Measurements from ENCODE around the gene JPH3. TPM values are rescaled to one million over a fixed set of nuclear protein-coding genes. Genes with fewer than 3 reads are reported as not detected.

The JPH3 gene
- total and polyA plus RNA-seq, 4 experiments from 2014 or later = 0.09 TPM; not detected in 3

DNA sequence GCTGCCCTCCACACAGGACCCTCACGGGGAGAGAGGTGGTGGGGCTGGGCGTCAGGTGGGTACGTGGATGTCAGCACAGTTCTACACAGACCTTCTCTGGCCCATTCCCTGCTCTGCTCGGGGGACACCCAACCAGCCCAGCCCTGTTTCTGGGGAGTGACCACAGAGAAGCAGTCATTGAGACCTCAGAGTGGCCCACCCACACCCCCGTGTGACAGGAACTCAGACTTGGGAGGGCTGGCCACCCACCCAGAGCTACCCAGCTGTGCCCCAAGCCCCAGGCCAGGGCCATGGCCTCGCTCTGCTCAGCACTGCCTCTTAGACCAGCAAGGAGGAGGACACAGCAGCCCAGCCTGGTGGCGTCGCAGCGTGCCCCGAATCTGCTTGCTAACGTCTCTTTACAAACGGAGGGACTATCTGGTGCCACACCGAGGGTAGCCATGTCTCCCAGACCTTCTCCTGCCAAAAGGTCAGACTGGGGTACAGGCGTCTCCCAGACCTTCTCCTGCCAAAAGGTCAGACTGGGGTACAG, 85.8 kb downstream of the JPH3 start:
- Histone ChIP-seq H3K27me3 (ENCODE audit: insufficient read depth, low read length) (no peaks in the 10 kb centered on the region), H3K4me1 (ENCODE audit: insufficient read depth, low read length) (no peaks in the 10 kb centered on the region), H3K4me3 (ENCODE audit: low read length in 2 of 2) (no peak overlapping the region), H3K9me3 (ENCODE audit: control insufficient read depth in 1 of 2, low read length in 2 of 2) (no peaks in the 10 kb centered on the region), H3K36me3 (ENCODE audit: insufficient read depth, low read length) (no peaks in the 10 kb centered on the region), H3K27ac (ENCODE audit: low read depth, low read length) (no peak overlapping the region)
- ChIA-PET CTCF (ENCODE audit: partially characterized antibody) (no interaction called here), POLR2A (ENCODE audit: partially characterized antibody) (no interaction called here)
- no peak overlapping the region for H3K4me3 Mint-ChIP-seq
- no peaks in the 10 kb centered on the region for H3K9me3 Mint-ChIP-seq
- H3K4me1 Mint-ChIP-seq = no peaks in the 10 kb centered on the region
- DNase-seq = no peak
- H3K27me3 Mint-ChIP-seq = no peaks in the 10 kb centered on the region
- no peaks in the 10 kb centered on the region for H3K36me3 Mint-ChIP-seq
- no peak overlapping the region for H3K27ac Mint-ChIP-seq
- intact Hi-C loops (cut with micrococcal nuclease) = no loop called here

DNA sequence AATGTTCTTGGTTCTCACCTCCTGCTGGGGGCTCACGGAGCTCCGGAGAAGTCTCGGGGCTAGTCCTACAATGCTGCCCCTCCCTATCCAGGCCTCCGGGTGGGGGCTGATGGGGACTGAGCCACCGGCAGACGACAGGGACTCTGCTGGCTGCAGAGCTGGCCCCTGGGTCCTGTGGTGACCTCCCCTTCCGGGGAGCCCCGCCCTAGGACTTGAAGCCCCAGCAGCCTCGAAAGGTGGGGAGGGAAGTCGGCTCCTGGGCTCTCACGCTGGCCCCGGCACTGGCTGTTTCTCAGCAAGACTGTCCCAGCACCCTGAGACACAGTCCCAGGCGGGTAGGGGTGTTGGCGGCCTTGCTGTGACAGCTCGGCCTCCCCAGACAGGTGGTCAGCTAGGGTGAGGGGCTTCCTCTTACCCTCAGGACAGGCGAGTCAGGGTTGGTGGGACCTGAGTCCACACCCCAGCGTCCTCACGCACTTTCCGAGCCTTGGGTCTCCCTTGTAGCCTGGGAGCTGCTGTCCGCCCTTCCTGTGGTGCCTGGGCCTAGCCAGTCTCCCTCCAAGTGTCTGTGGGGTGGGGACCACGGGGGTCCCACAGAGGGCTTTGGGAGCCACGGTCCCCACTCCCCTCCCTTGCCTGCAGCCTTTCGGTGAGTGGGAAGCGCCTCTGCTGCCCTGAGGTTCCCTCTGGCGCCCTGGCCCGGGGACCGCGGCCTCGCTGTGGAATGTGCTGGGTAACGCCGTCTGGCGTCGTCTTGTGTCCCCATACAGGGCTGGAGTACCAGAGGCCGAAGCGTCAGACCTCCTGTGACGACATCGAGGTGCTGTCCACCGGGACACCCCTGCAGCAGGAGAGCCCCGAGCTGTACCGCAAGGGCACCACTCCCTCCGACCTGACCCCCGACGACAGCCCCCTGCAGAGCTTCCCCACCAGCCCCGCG, 86.8 kb downstream of the JPH3 start:
- ChIA-PET POLR2A (ENCODE audit: partially characterized antibody) (no interaction called here), CTCF (ENCODE audit: partially characterized antibody) (no interaction called here)
- intact Hi-C loops (cut with micrococcal nuclease) = no loop called here
- peaks cover 0 to 2% of the 10 kb centered on the region in 2 donors for H3K36me3 Mint-ChIP-seq
- no peaks in the 10 kb centered on the region for H3K27me3 Mint-ChIP-seq
- H3K36me3 ChIP-seq (ENCODE audit: insufficient read depth, low read length) = no peaks in the 10 kb centered on the region
- no peaks in the 10 kb centered on the region for H3K9me3 ChIP-seq (ENCODE audit: control insufficient read depth in 1 of 2, low read length in 2 of 2)
- no peaks in the 10 kb centered on the region for H3K27me3 ChIP-seq (ENCODE audit: insufficient read depth, low read length)
- H3K4me1 Mint-ChIP-seq = no peaks in the 10 kb centered on the region
- no peak overlapping the region for H3K27ac ChIP-seq (ENCODE audit: low read depth, low read length)
- H3K9me3 Mint-ChIP-seq = no peaks in the 10 kb centered on the region
- no peak for DNase-seq
- no peak overlapping the region for H3K27ac Mint-ChIP-seq
- no peak overlapping the region for H3K4me3 Mint-ChIP-seq
- no peak overlapping the region for H3K4me3 ChIP-seq (ENCODE audit: low read length in 2 of 2)
- no peaks in the 10 kb centered on the region for H3K4me1 ChIP-seq (ENCODE audit: insufficient read depth, low read length)

DNA sequence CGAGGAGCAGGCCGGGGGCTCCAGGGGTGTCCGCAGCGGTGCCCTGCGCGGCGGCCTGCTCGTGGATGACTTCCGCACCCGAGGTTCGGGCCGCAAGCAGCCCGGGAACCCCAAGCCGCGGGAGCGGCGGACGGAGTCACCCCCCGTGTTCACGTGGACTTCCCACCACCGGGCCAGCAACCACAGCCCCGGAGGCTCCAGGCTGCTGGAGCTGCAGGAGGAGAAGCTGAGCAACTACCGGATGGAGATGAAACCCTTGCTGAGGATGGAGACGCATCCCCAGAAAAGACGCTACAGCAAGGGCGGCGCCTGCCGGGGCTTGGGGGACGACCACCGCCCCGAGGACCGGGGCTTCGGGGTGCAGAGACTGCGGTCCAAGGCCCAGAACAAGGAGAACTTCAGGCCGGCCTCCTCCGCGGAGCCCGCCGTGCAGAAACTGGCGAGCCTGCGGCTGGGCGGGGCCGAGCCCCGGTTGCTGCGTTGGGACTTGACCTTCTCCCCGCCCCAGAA, 87.7 kb downstream of the JPH3 start:
- POLR2A ChIA-PET (ENCODE audit: partially characterized antibody) = no interaction called here
- Histone ChIP-seq H3K4me3 (ENCODE audit: low read length in 2 of 2) (no peak overlapping the region), H3K36me3 (ENCODE audit: insufficient read depth, low read length) (no peaks in the 10 kb centered on the region), H3K27me3 (ENCODE audit: insufficient read depth, low read length) (no peaks in the 10 kb centered on the region), H3K9me3 (ENCODE audit: control insufficient read depth in 1 of 2, low read length in 2 of 2) (no peaks in the 10 kb centered on the region), H3K4me1 (ENCODE audit: insufficient read depth, low read length) (no peaks in the 10 kb centered on the region), H3K27ac (ENCODE audit: low read depth, low read length) (no peak overlapping the region)
- CTCF ChIA-PET (ENCODE audit: partially characterized antibody) = no interaction called here
- DNase-seq = no peak
- H3K4me1 Mint-ChIP-seq = no peaks in the 10 kb centered on the region
- no peak overlapping the region for H3K27ac Mint-ChIP-seq
- intact Hi-C loops (cut with micrococcal nuclease) = no loop called here
- H3K27me3 Mint-ChIP-seq = no peaks in the 10 kb centered on the region
- no peak overlapping the region for H3K4me3 Mint-ChIP-seq
- peaks cover 0 to 3% of the 10 kb centered on the region in 2 donors for H3K36me3 Mint-ChIP-seq
- H3K9me3 Mint-ChIP-seq = no peaks in the 10 kb centered on the region

DNA sequence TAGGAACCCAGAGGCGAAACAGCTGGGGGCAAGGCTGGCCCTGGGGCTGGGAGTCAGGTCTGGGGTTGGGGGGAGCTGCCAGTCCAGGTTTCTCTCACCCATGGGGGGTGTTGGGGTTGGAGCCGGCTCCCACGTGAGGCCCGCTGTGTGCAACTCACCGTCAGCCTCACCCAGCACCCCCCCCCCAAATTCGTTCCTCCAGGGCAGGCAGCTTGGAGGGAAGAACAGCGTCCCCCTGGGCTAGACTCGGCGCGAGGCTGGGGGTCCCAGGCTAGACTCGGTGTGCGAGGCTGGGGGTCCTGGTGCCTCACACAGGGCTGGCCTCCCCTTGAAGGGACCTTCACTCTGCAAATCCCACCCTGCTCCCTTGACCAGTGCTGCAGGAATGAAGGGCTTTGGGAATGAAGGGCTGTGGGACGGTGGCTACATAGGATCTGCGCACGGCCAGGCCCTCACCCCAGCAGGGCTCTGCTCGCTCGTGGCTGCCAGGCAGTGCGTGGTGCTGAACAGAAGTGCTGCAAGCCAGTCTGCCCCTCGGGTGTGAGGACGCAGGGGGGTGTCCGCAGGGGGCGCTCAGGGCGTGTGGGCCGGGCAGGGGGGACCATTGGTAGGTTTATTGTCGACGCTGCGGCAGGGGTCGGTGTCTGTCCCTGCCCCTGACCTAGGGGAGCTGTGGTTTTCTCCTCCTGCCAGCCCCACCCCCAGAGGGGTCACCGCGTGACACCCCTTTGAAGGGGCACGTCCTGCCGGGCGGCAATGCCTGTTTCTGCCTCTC, 88.8 kb downstream of the JPH3 start:
- no peaks in the 10 kb centered on the region for H3K9me3 Mint-ChIP-seq
- no peak overlapping the region for H3K27ac ChIP-seq (ENCODE audit: low read depth, low read length)
- H3K4me1 ChIP-seq (ENCODE audit: insufficient read depth, low read length) = no peaks in the 10 kb centered on the region
- POLR2A ChIA-PET (ENCODE audit: partially characterized antibody) = no interaction called here
- no peaks in the 10 kb centered on the region for H3K36me3 ChIP-seq (ENCODE audit: insufficient read depth, low read length)
- H3K4me1 Mint-ChIP-seq = no peaks in the 10 kb centered on the region
- intact Hi-C loops (cut with micrococcal nuclease) = no loop called here
- no peak overlapping the region for H3K4me3 ChIP-seq (ENCODE audit: low read length in 2 of 2)
- DNase-seq = no peak
- H3K27me3 ChIP-seq (ENCODE audit: insufficient read depth, low read length) = no peaks in the 10 kb centered on the region
- no peaks in the 10 kb centered on the region for H3K27me3 Mint-ChIP-seq
- CTCF ChIA-PET (ENCODE audit: partially characterized antibody) = no interaction called here
- peak overlapping the region in 1 of 7 donors; percentile 19 for H3K27ac Mint-ChIP-seq
- peaks cover 0 to 4% of the 10 kb centered on the region in 2 donors for H3K36me3 Mint-ChIP-seq
- H3K9me3 ChIP-seq (ENCODE audit: control insufficient read depth in 1 of 2, low read length in 2 of 2) = no peaks in the 10 kb centered on the region
- no peak overlapping the region for H3K4me3 Mint-ChIP-seq

DNA sequence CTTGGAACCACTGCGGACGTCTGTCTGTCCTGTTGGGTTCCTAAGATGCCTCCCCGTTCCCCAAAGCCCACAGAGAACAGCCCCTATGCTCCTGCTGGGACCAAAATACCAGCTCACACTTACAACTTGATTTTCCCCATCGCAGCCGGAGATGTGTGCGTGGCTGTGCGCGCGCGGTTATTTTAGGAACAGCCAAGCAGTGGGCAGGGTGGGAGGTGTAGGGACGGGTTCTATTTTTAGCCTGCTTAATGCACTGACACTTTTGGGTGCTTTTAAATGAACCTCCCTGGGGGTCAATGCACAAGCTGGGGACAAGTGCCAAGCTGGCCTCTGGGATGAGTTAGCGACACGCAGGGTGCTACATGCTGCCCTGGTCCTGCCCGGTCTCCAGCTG, 89.4 kb downstream of the JPH3 start:
- H3K27me3 Mint-ChIP-seq = no peaks in the 10 kb centered on the region
- H3K36me3 ChIP-seq (ENCODE audit: insufficient read depth, low read length) = no peaks in the 10 kb centered on the region

DNA sequence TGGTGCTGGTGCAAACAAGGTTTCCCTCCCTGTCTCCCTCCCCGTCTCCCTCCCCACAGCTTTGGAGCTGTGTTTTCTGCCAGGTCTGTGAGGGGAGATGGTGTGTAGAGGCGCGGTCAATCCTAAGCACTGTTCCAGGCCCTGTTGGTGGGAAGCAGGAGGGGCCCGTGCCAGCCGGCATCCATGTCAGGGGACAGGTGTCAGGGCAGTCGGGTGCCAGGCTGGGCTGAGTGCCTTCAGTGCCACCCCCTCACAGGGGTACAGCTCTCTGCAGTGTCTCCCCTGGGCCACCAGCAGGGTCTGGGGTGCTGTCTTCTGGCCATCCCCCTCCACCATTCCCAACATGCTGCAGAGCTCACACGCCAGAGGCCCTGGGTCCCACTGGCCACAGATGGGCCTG, 89.9 kb downstream of the JPH3 start:
- Histone ChIP-seq H3K27me3 (ENCODE audit: insufficient read depth, low read length) (no peaks in the 10 kb centered on the region), H3K4me3 (ENCODE audit: low read length in 2 of 2) (no peak overlapping the region), H3K4me1 (ENCODE audit: insufficient read depth, low read length) (no peaks in the 10 kb centered on the region), H3K27ac (ENCODE audit: low read depth, low read length) (no peak overlapping the region), H3K9me3 (ENCODE audit: control insufficient read depth in 1 of 2, low read length in 2 of 2) (no peaks in the 10 kb centered on the region), H3K36me3 (ENCODE audit: insufficient read depth, low read length) (no peaks in the 10 kb centered on the region)
- no peaks in the 10 kb centered on the region for H3K4me1 Mint-ChIP-seq
- no peak overlapping the region for H3K27ac Mint-ChIP-seq
- H3K9me3 Mint-ChIP-seq = no peaks in the 10 kb centered on the region
- H3K4me3 Mint-ChIP-seq = no peak overlapping the region
- no peak for DNase-seq
- intact Hi-C loops (cut with micrococcal nuclease) = no loop called here
- CTCF ChIA-PET (ENCODE audit: partially characterized antibody) = no interaction called here
- H3K36me3 Mint-ChIP-seq = peaks cover 0 to 5% of the 10 kb centered on the region in 2 donors
- POLR2A ChIA-PET (ENCODE audit: partially characterized antibody) = no interaction called here
- H3K27me3 Mint-ChIP-seq = no peaks in the 10 kb centered on the region

More for the DNA sequence above, 89.4 kb downstream of the JPH3 start:
- Mint-ChIP-seq H3K9me3 (no peaks in the 10 kb centered on the region), H3K4me3 (no peak overlapping the region), H3K27ac (peak overlapping the region in 1 of 7 donors; percentile 19), H3K4me1 (no peaks in the 10 kb centered on the region), H3K36me3 (peaks cover 0 to 4% of the 10 kb centered on the region in 2 donors)
- H3K4me1 ChIP-seq (ENCODE audit: insufficient read depth, low read length) = no peaks in the 10 kb centered on the region
- H3K9me3 ChIP-seq (ENCODE audit: control insufficient read depth in 1 of 2, low read length in 2 of 2) = no peaks in the 10 kb centered on the region
- H3K4me3 ChIP-seq (ENCODE audit: low read length in 2 of 2) = no peak overlapping the region
- DNase-seq = no peak
- POLR2A ChIA-PET (ENCODE audit: partially characterized antibody) = no interaction called here
- intact Hi-C loops (cut with micrococcal nuclease) = no loop called here
- no peaks in the 10 kb centered on the region for H3K27me3 ChIP-seq (ENCODE audit: insufficient read depth, low read length)
- CTCF ChIA-PET (ENCODE audit: partially characterized antibody) = no interaction called here
- H3K27ac ChIP-seq (ENCODE audit: low read depth, low read length) = no peak overlapping the region

DNA sequence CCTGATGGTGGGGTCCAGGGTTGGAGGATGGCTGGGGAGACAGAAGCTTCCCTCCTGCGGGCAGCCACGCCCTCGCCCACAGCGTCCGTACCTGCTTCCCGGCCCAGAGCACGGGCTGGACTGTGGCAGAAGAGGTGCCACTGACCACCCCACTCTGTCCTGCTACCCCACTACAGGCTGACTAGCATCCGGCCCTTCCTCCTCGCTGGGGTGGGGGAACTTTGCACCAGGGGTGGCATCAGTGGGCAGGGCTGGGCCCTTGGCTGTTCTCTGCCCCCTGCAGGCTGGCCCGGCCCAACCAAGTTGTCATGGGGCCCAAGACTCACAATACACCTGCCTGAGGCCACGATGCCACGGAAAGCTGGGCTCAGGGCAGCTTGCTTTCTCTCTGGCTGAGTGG, 90.4 kb downstream of the JPH3 start:
- no peaks in the 10 kb centered on the region for H3K9me3 ChIP-seq (ENCODE audit: control insufficient read depth in 1 of 2, low read length in 2 of 2)
- Mint-ChIP-seq H3K27me3 (no peaks in the 10 kb centered on the region), H3K4me3 (no peak overlapping the region), H3K27ac (no peak overlapping the region), H3K9me3 (no peaks in the 10 kb centered on the region), H3K4me1 (peaks cover 0 to 4% (median 0%) of the 10 kb centered on the region in 4 donors), H3K36me3 (peaks cover 0 to 5% of the 10 kb centered on the region in 2 donors)
- no peak overlapping the region for H3K4me3 ChIP-seq (ENCODE audit: low read length in 2 of 2)
- H3K27me3 ChIP-seq (ENCODE audit: insufficient read depth, low read length) = no peaks in the 10 kb centered on the region
- CTCF ChIA-PET (ENCODE audit: partially characterized antibody) = no interaction called here
- no peak for DNase-seq
- POLR2A ChIA-PET (ENCODE audit: partially characterized antibody) = no interaction called here
- no peaks in the 10 kb centered on the region for H3K4me1 ChIP-seq (ENCODE audit: insufficient read depth, low read length)
- intact Hi-C loops (cut with micrococcal nuclease) = no loop called here
- no peak overlapping the region for H3K27ac ChIP-seq (ENCODE audit: low read depth, low read length)
- no peaks in the 10 kb centered on the region for H3K36me3 ChIP-seq (ENCODE audit: insufficient read depth, low read length)
